PFSK-1 (cell line): ENCODE results near the gene ZNF831.

Experiments
- SIN3A ChIP-seq: IDR thresholded peaks from 2 replicates; pipeline ENCODE4 v1.6.1; 2012; ENCODE audit warnings: mild to moderate bottlenecking, low read length, moderate library complexity, borderline replicate concordance; ENCODE audit not compliant: insufficient read depth
- TAF1 ChIP-seq: IDR thresholded peaks from 2 replicates; pipeline ENCODE4 v1.6.1; 2012; ENCODE audit warnings: low read length, control low read depth, borderline replicate concordance; ENCODE audit not compliant: insufficient read depth

GRCh38 chr20:59122566-59122919 is 41.1 kb upstream of the ZNF831 start:
- TF ChIP-seq SIN3A: no peak
- no peak for TF ChIP-seq TAF1
